H9 (cell line): ENCODE results near the gene C12orf56. TPM values are rescaled to one million over a fixed set of nuclear protein-coding genes. Genes with fewer than 3 reads are reported as not detected.
A peak's percentile ranks its signal among the peaks of the same experiment; 100 is the strongest.

Experiments
- DNase-seq: peaks from one replicate; pipeline ENCODE4 v3.0.0-alpha.2; 2017
- H2AFZ ChIP-seq: one replicate; pipeline ENCODE4 v1.6.1; 2013; ENCODE audit warnings: mild to moderate bottlenecking, low read length, control low read depth, moderate library complexity
- H2AK5ac ChIP-seq: 2 replicates; pipeline ENCODE4 v1.6.1; 2013; ENCODE audit warnings: low read length, control low read depth, mixed read lengths; ENCODE audit not compliant: insufficient read length
- H2BK120ac ChIP-seq: one replicate; pipeline ENCODE4 v1.6.1; 2013; ENCODE audit warnings: low read depth, mild to moderate bottlenecking, low read length, control low read depth, inconsistent platforms; ENCODE audit not compliant: poor library complexity, severe bottlenecking
- H2BK12ac ChIP-seq: 2 replicates; pipeline ENCODE4 v1.6.1; 2013; ENCODE audit warnings: low read length, control low read depth, mixed read lengths, low read depth; ENCODE audit not compliant: insufficient read length
- H2BK15ac ChIP-seq: 2 replicates; pipeline ENCODE4 v1.6.1; 2013; ENCODE audit warnings: low read depth, low read length, control low read depth
- H2BK20ac ChIP-seq: one replicate; pipeline ENCODE4 v1.6.1; 2013; ENCODE audit warnings: low read depth, mild to moderate bottlenecking, low read length, control low read depth, inconsistent platforms; ENCODE audit not compliant: poor library complexity, severe bottlenecking
- H2BK5ac ChIP-seq: 2 replicates; pipeline ENCODE4 v1.6.1; 2013; ENCODE audit warnings: low read length, control low read depth, mixed read lengths; ENCODE audit not compliant: insufficient read length
- H3K14ac ChIP-seq: 2 replicates; pipeline ENCODE4 v1.6.1; 2013; ENCODE audit warnings: low read length, control low read depth; ENCODE audit not compliant: insufficient read depth
- H3K18ac ChIP-seq: 2 replicates; pipeline ENCODE4 v1.6.1; 2013; ENCODE audit warnings: low read depth, mild to moderate bottlenecking, mixed read lengths, low read length, control low read depth; ENCODE audit not compliant: insufficient read length
- H3K23ac ChIP-seq: 2 replicates; pipeline ENCODE4 v1.6.1; 2013; ENCODE audit warnings: low read length, control low read depth, mixed read lengths, low read depth; ENCODE audit not compliant: insufficient read length
- H3K23me2 ChIP-seq: 2 replicates; pipeline ENCODE4 v1.6.1; 2013; ENCODE audit warnings: low read depth, mild to moderate bottlenecking, mixed read lengths, low read length, control low read depth; ENCODE audit not compliant: insufficient read length, poor library complexity, severe bottlenecking
- H3K27ac ChIP-seq: 2 replicates; pipeline ENCODE4 v1.5.1; 2013; ENCODE audit warnings: low read length, control low read depth, mixed read lengths, low read depth; ENCODE audit not compliant: insufficient read length
- H3K27me3 ChIP-seq: 2 replicates; pipeline ENCODE4 v1.6.1; 2013; ENCODE audit warnings: low read length, control low read depth, inconsistent platforms; ENCODE audit not compliant: insufficient read depth
- H3K4ac ChIP-seq: 2 replicates; pipeline ENCODE4 v1.6.1; 2013; ENCODE audit warnings: low read depth, mild to moderate bottlenecking, control low read depth, inconsistent platforms, low read length, moderate library complexity
- H3K4me1 ChIP-seq: 2 replicates; pipeline ENCODE4 v1.6.1; 2013; ENCODE audit warnings: low read length, control low read depth, inconsistent platforms; ENCODE audit not compliant: insufficient read depth
- H3K4me2 ChIP-seq: 2 replicates; pipeline ENCODE4 v1.6.1; 2013; ENCODE audit warnings: low read length, control low read depth, mixed read lengths; ENCODE audit not compliant: insufficient read length, insufficient read depth
- H3K56ac ChIP-seq: 2 replicates; pipeline ENCODE4 v1.6.1; 2013; ENCODE audit warnings: low read depth, mild to moderate bottlenecking, mixed read lengths, low read length, control low read depth; ENCODE audit not compliant: insufficient read length
- H3K79me1 ChIP-seq: 2 replicates; pipeline ENCODE4 v1.6.1; 2013; ENCODE audit warnings: low read depth, mild to moderate bottlenecking, moderate library complexity, low read length, control low read depth, inconsistent platforms; ENCODE audit not compliant: insufficient read depth, poor library complexity, severe bottlenecking
- H3K79me2 ChIP-seq: 2 replicates; pipeline ENCODE4 v1.6.1; 2013; ENCODE audit warnings: low read length, control low read depth, inconsistent platforms; ENCODE audit not compliant: insufficient read depth
- H3K9ac ChIP-seq: 2 replicates; pipeline ENCODE4 v1.6.1; 2013; ENCODE audit warnings: low read length, control low read depth, mixed read lengths; ENCODE audit not compliant: insufficient read length; ENCODE audit errors: extremely low read depth
- H3K9me3 ChIP-seq: one replicate; pipeline ENCODE4 v1.6.1; 2013; ENCODE audit warnings: low read depth, low read length, inconsistent platforms; ENCODE audit not compliant: control insufficient read depth
- H3T11ph ChIP-seq: one replicate; pipeline ENCODE4 v1.6.1; 2013; ENCODE audit warnings: mild to moderate bottlenecking, low read length, control low read depth, inconsistent platforms
- H4K20me1 ChIP-seq: one replicate; pipeline ENCODE4 v1.6.1; 2013; ENCODE audit not compliant: control insufficient read depth, insufficient read length, insufficient read depth
- H4K5ac ChIP-seq: 2 replicates; pipeline ENCODE4 v1.6.1; 2013; ENCODE audit warnings: low read depth, mild to moderate bottlenecking, mixed read lengths, low read length, control low read depth; ENCODE audit not compliant: insufficient read length
- H4K8ac ChIP-seq: replicated peaks from 2 replicates; pipeline ENCODE4 v1.6.1; 2013; ENCODE audit warnings: low read length, control low read depth, mixed read lengths, low read depth; ENCODE audit not compliant: insufficient read length
- H4K91ac ChIP-seq: 2 replicates; pipeline ENCODE4 v1.6.1; 2013; ENCODE audit warnings: low read depth, mild to moderate bottlenecking, moderate library complexity, mixed read lengths, low read length, control low read depth; ENCODE audit not compliant: insufficient read length
- H3K27ac Mint-ChIP-seq, 3 experiments: 2 replicates in 2 of 3; 3 replicates in 1 of 3; pipeline ENCODE4 v1.8.0; 2020 to 2021; ENCODE audit warnings: mixed read lengths in 3 of 3, mild to moderate bottlenecking in 1 of 3, moderate library complexity in 1 of 3
- H3K27me3 Mint-ChIP-seq: 2 replicates; pipeline ENCODE4 v1.8.0; 2021; ENCODE audit warnings: low read depth, mild to moderate bottlenecking, moderate library complexity, mixed read lengths
- H3K36me3 Mint-ChIP-seq, 3 experiments: 2 replicates in 2 of 3; 3 replicates in 1 of 3; pipeline ENCODE4 v1.8.0; 2020 to 2021; ENCODE audit warnings: low read depth in 3 of 3, mixed read lengths in 3 of 3; ENCODE audit not compliant: insufficient read depth in 1 of 3
- H3K4me1 Mint-ChIP-seq, 2 experiments: 2 replicates each; pipeline ENCODE4 v1.8.0; 2020; ENCODE audit warnings: mixed read lengths in 2 of 2
- H3K4me3 Mint-ChIP-seq, 2 experiments: 2 replicates in 1 of 2; 3 replicates in 1 of 2; pipeline ENCODE4 v1.8.0; 2020 to 2021; ENCODE audit warnings: mild to moderate bottlenecking in 2 of 2, mixed read lengths in 2 of 2, moderate library complexity in 1 of 2
- H3K9me3 Mint-ChIP-seq, 2 experiments: 2 replicates in 1 of 2; 3 replicates in 1 of 2; pipeline ENCODE4 v1.8.0; 2020; ENCODE audit warnings: mild to moderate bottlenecking in 2 of 2, mixed read lengths in 2 of 2, moderate library complexity in 1 of 2
- CTCF ChIP-seq: fragments of 200-600 bp; sonication (generic); conservative IDR thresholded peaks from 3 replicates; pipeline ENCODE4 v1.8.0; 2021; ENCODE audit warnings: antibody characterized with exemption, mild to moderate bottlenecking
- WGBS: extraction: QIAGEN DNeasy Blood & Tissue Kit; methylation state at CpG from one replicate; pipeline ENCODE4 v1.1.7; 2013; ENCODE audit warnings: missing lambda C conversion rate, low lambda C conversion rate, mixed read lengths; ENCODE audit not compliant: insufficient read length; ENCODE audit errors: extremely low coverage; 5-methylcytosine and 5-hydroxymethylcytosine counted together
- total RNA-seq: library from RNA; stranded (reverse); gene quantifications from 2 replicates; pipeline ENCODE4 v1.2.1, GENCODE V29; 2021

The C12orf56 gene
- total RNA-seq, 1 experiment from 2014 or later, result 2.2 TPM

GRCh38 chr12:64392221-64392620, 1.7 kb upstream of the C12orf56 start:
- no peaks in the 10 kb centered on the region for H3K23me2 ChIP-seq
- no peaks in the 10 kb centered on the region for H3K9me3 Mint-ChIP-seq
- H3K23ac ChIP-seq, result no peak overlapping the region
- no peak overlapping the region for H2AFZ ChIP-seq
- peaks cover 0 to 3% of the 10 kb centered on the region in 2 experiments; a peak in 1 of 4 replicates for H3K4me1 Mint-ChIP-seq
- no peaks in the 10 kb centered on the region for H3K9me3 ChIP-seq
- no peak overlapping the region for H4K5ac ChIP-seq
- no peak overlapping the region for H3K18ac ChIP-seq
- H3K27me3 Mint-ChIP-seq, result peaks cover 7% of the 10 kb centered on the region
- no peak overlapping the region for H2BK120ac ChIP-seq
- no peak overlapping the region for H3K4ac ChIP-seq
- no peaks in the 10 kb centered on the region for H3K4me1 ChIP-seq
- H4K20me1 ChIP-seq, result no peaks in the 10 kb centered on the region
- H4K91ac ChIP-seq, result no peak overlapping the region
- DNase-seq, result no peak
- H3K4me3 Mint-ChIP-seq, result no peak overlapping the region
- WGBS, result no CpG with 5 or more reads among the region's 3 CpGs
- no peak overlapping the region for H2AK5ac ChIP-seq
- H3T11ph ChIP-seq, result no peak overlapping the region
- H3K27ac Mint-ChIP-seq, result no peak overlapping the region
- no peaks in the 10 kb centered on the region for H3K79me1 ChIP-seq
- H2BK15ac ChIP-seq, result no peak overlapping the region
- no peak overlapping the region for H2BK5ac ChIP-seq
- no peak overlapping the region for H3K56ac ChIP-seq
- H3K79me2 ChIP-seq, result no peaks in the 10 kb centered on the region
- H3K4me2 ChIP-seq, result no peak overlapping the region
- peak; percentile 65 for TF ChIP-seq CTCF
- H3K9ac ChIP-seq, result no peak overlapping the region
- H2BK12ac ChIP-seq, result no peak overlapping the region
- no peaks in the 10 kb centered on the region for H3K27me3 ChIP-seq
- no peak overlapping the region for H2BK20ac ChIP-seq
- H4K8ac ChIP-seq, result no peak overlapping the region
- no peaks in the 10 kb centered on the region for H3K36me3 Mint-ChIP-seq
- H3K27ac ChIP-seq, result no peak overlapping the region
- H3K14ac ChIP-seq, result no peak overlapping the region
